Kidney (tissue), 14 donors: ENCODE data around the gene IQGAP3. TPM values are rescaled to one million over a fixed set of nuclear protein-coding genes. Genes with fewer than 3 reads are reported as not detected.

ENCODE experiments used
- DNase-seq, 5 donors: peaks; one replicate each; pipeline ENCODE4 v3.0.0-alpha.2; 2013 to 2020
- FAIRE-seq: peaks from 2 replicates; lab custom pipeline; 2012; peaks lifted over from hg19 to GRCh38; lab: Jason Lieb, UNC
- H3K27ac ChIP-seq, 2 donors: one replicate each; pipeline ENCODE4 v1.7.0; 2013; ENCODE audit warnings: low read depth in 2 of 2, low read length in 2 of 2, inconsistent platforms in 1 of 2
- H3K27me3 ChIP-seq: one replicate; pipeline ENCODE4 v1.7.1; 2013; ENCODE audit warnings: low read length, inconsistent platforms; ENCODE audit not compliant: control insufficient read depth, insufficient read depth
- H3K36me3 ChIP-seq, 3 donors: one replicate each; pipeline versions ENCODE4 v1.7.0 to v1.7.1; 2013; ENCODE audit warnings: low read length in 3 of 3, control low read depth in 1 of 3, inconsistent platforms in 1 of 3; ENCODE audit not compliant: insufficient read depth in 3 of 3, control insufficient read depth in 2 of 3
- H3K4me1 ChIP-seq, 3 donors: one replicate each; pipeline versions ENCODE4 v1.7.0 to v1.7.1; 2013; ENCODE audit warnings: low read length in 3 of 3, inconsistent platforms in 1 of 3, low read depth in 1 of 3; ENCODE audit not compliant: control insufficient read depth in 2 of 3, insufficient read depth in 2 of 3
- H3K4me3 ChIP-seq, 3 donors: one replicate each; pipeline versions ENCODE4 v1.7.0 to v1.8.1; 2013; ENCODE audit warnings: low read length in 3 of 3, control low read depth in 1 of 3, inconsistent platforms in 1 of 3
- H3K9ac ChIP-seq, 3 donors: one replicate each; pipeline versions ENCODE4 v1.7.0 to v1.7.1; 2013; ENCODE audit warnings: low read length in 3 of 3, control low read depth in 1 of 3, inconsistent platforms in 1 of 3
- H3K9me3 ChIP-seq, 3 donors: one replicate each; pipeline versions ENCODE4 v1.7.0 to v1.7.1; 2013; ENCODE audit warnings: low read length in 3 of 3, control low read depth in 1 of 3, inconsistent platforms in 1 of 3; ENCODE audit not compliant: control insufficient read depth in 2 of 3, insufficient read depth in 1 of 3
- CTCF ChIP-seq: IDR thresholded peaks from 3 replicates; pipeline ENCODE4 v1.5.1; 2012; ENCODE audit warnings: mild to moderate bottlenecking, moderate library complexity, borderline replicate concordance; ENCODE audit not compliant: insufficient read depth; ENCODE audit errors: extremely low read depth
- intact Hi-C: fragments of 100-400 bp; cut with DNase I; formaldehyde crosslinking; loops from one replicate; pipeline ENCODE4 v1.11.1; 2022
- polyA plus RNA-seq: library from polyadenylated mRNA; stranded (reverse); fragments of 350-450 nt; fragmentation: Illumina TruSeq; extraction: RNeasy Lipid Tissue Mini Kit (QIAGEN cat#74804); gene quantifications from one replicate; pipeline ENCODE4 v1.2.3, GENCODE V29; 2014; ENCODE audit warnings: low read depth, low replicate concordance; ENCODE audit not compliant: insufficient read depth
- total RNA-seq: library from RNA; stranded (reverse); fragmentation: NEBNext Ultra II Directional; extraction: Animal tissue kit (Norgen Biotek cat#: 25700); gene quantifications from one replicate; pipeline ENCODE4 v1.2.1, GENCODE V29; 2021
- donor health status: control.
- donor health status: control.
- donor health status: control.
- donor health status: control.
- donor health status: control.
- donor health status: DM: yes; HTN: yes; CAD: no.
- donor health status: Normal renal cell carcinoma (clear cell type).

IQGAP3 gene
- total and polyA plus RNA-seq, 2 donors from 2014 or later: 0.13 to 1.7 TPM

DNA sequence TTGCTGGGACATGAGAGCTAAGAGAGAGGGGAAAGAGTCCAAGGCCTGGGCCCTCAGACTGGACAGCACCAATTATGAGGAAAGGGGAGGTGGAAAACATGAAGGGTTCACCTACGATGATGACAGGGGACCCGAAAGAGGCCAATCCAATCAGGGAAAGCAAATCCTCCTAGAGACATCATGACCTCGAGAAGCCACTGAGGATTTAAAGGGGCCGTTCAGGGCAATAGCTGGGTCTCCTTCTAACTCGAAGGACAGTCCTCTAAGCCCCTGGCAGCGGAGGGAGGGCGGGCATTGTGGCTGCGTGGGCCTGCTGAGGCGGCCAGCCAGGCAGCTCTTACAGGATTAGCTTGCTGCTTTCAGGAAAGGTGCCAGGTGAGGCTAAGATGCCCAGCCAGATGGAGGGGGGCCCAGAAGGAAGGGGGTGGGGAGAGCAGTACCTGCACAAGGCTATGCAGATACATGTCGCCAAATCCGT, 79.2 kb downstream of the IQGAP3 start:
- H3K9me3 ChIP-seq: no peaks in the 10 kb centered on the region
- intact Hi-C loops: no loop called here
- no peaks in the 10 kb centered on the region for H3K27me3 ChIP-seq
- peak overlapping the region; percentile 39 to 49 for H3K27ac ChIP-seq
- peak overlapping the region in 1 of 3 donors; percentile 4 for H3K9ac ChIP-seq
- H3K36me3 ChIP-seq: peaks cover 0 to 7% (median 0%) of the 10 kb centered on the region in 3 donors
- peak overlapping the region in 2 of 3 donors; percentile 12 to 22 for H3K4me3 ChIP-seq
- DNase-seq (peak in 1 of 5 donors; percentile 65), FAIRE-seq (no peak)
- peaks cover 0 to 93% (median 72%) of the 10 kb centered on the region in 3 donors for H3K4me1 ChIP-seq
- TF ChIP-seq CTCF: no peak

DNA sequence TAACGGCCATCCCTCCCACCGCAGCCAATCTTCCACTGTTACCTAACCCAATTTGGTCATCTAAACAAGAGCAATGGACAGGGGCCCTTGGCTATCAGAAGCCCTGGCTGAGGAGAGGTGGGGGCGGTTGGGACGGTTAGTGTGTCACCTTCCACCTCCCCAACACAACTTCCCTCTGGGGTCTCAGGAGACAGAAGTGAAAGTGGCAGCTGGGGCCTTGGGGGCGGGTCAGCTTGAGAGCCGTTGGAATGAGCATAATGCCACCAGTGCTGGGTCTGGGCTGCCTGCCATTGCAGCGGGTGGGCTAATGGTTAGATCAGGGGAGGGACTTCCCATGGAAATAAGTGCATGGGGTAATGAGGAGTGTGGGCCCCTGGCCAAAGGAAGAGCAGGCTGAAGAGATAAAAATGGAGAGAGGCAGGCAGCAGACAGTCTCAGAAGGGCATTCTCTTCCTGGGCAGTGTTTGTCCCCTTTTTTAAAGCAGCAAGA, 79.7 kb downstream of the IQGAP3 start:
- TF ChIP-seq CTCF: no peak
- Histone ChIP-seq H3K27me3 (no peaks in the 10 kb centered on the region), H3K9ac (peak overlapping the region in 1 of 3 donors; percentile 4), H3K9me3 (no peaks in the 10 kb centered on the region), H3K27ac (peak overlapping the region; percentile 39 to 49), H3K4me1 (peaks cover 0 to 93% (median 68%) of the 10 kb centered on the region in 3 donors), H3K36me3 (peaks cover 0 to 7% (median 0%) of the 10 kb centered on the region in 3 donors), H3K4me3 (peak overlapping the region in 2 of 3 donors; percentile 17 to 22)
- FAIRE-seq: no peak
- peak in 1 of 5 donors; percentile 76 for DNase-seq
- intact Hi-C loops: no loop called here

DNA sequence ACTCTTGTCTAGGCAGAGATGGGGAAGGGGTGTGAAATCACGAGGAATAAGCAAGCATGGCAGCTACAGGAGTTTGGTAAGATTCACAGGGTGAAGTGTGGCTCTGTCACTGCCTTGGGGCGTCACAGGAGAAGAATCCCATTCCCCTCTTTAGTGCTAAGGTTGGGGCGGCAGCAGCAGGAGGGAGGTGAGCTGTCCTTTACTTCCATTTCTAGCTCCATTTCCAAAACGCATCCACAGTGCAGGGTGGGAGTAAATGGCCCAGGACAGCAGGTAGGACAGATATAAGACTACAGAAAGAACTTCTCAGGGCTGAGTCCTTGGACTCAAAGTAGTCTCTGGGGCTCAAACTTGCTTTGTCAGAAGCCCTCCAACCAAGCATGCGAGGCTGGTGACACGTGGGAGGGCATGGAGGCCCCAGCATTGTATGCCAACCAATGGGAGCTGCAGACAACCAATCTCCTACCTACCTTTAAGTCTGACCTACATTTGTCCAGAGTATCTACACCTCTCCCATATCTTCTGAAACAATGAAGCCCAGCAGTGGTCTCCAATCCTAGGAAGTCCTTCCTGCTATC, 80.3 kb downstream of the IQGAP3 start:
- FAIRE-seq (no peak), DNase-seq (peak in 1 of 5 donors; percentile 35)
- Histone ChIP-seq H3K36me3 (peaks cover 0 to 7% (median 0%) of the 10 kb centered on the region in 3 donors), H3K9me3 (no peaks in the 10 kb centered on the region), H3K4me3 (peak overlapping the region in 1 of 3 donors; percentile 17), H3K9ac (peak overlapping the region in 1 of 3 donors; percentile 67), H3K4me1 (peaks cover 0 to 88% (median 63%) of the 10 kb centered on the region in 3 donors), H3K27ac (peak overlapping the region; percentile 4 to 49), H3K27me3 (no peaks in the 10 kb centered on the region)
- intact Hi-C loops: no loop called here
- no peak for TF ChIP-seq CTCF
